Chondrocyte (in vitro differentiated cells): Measurements from ENCODE around the gene IL17RD. TPM values are rescaled to one million over a fixed set of nuclear protein-coding genes. Genes with fewer than 3 reads are reported as not detected.

Source experiments
- DNase-seq: peaks from one replicate; pipeline ENCODE4 v3.0.0; 2021; ENCODE audit warnings: mixed read lengths, low spot score
- H3K27ac Mint-ChIP-seq: one replicate; pipeline ENCODE4 v1.8.0; 2021; ENCODE audit warnings: mild to moderate bottlenecking, moderate library complexity, mixed read lengths; ENCODE audit not compliant: unreplicated experiment
- H3K27me3 Mint-ChIP-seq: 2 replicates; pipeline ENCODE4 v1.8.0; 2021; ENCODE audit warnings: low read depth, mixed read lengths
- H3K36me3 Mint-ChIP-seq: 2 replicates; pipeline ENCODE4 v1.8.0; 2021; ENCODE audit warnings: low read depth, mixed read lengths
- H3K4me1 Mint-ChIP-seq: 2 replicates; pipeline ENCODE4 v1.8.0; 2021; ENCODE audit warnings: low read depth, mild to moderate bottlenecking, mixed read lengths
- H3K4me3 Mint-ChIP-seq: one replicate; pipeline ENCODE4 v1.8.0; 2021; ENCODE audit warnings: mild to moderate bottlenecking, moderate library complexity, mixed read lengths; ENCODE audit not compliant: unreplicated experiment
- H3K9me3 Mint-ChIP-seq: 2 replicates; pipeline ENCODE4 v1.8.0; 2021; ENCODE audit warnings: low read depth, mixed read lengths
- CTCF ChIP-seq: fragments of 200-600 bp; sonication (generic); IDR thresholded peaks from 2 replicates; pipeline ENCODE4 v1.5.0; 2021; ENCODE audit warnings: antibody characterized with exemption, mild to moderate bottlenecking, moderate library complexity
- total RNA-seq: library from RNA; stranded (reverse); gene quantifications from 3 replicates; pipeline ENCODE4 v1.2.1, GENCODE V29; 2021

Gene IL17RD
- total RNA-seq, 1 donor from 2014 or later, result 6.3 TPM

GRCh38 chr3:57131210-57131588 lies 34.0 kb downstream of the IL17RD start:
- TF ChIP-seq CTCF, result no peak
- Mint-ChIP-seq H3K4me3 (no peak overlapping the region), H3K4me1 (peaks cover 17% of the 10 kb centered on the region), H3K9me3 (no peaks in the 10 kb centered on the region), H3K27ac (no peak overlapping the region), H3K36me3 (no peaks in the 10 kb centered on the region), H3K27me3 (peaks cover 4% of the 10 kb centered on the region)
- DNase-seq, result no peak

- no peaks in the 10 kb centered on the region for H3K36me3 Mint-ChIP-seq
- H3K27ac Mint-ChIP-seq, result no peak overlapping the region
- no peak overlapping the region for H3K4me3 Mint-ChIP-seq
- H3K4me1 Mint-ChIP-seq, result peaks cover 17% of the 10 kb centered on the region
- peaks cover 4% of the 10 kb centered on the region for H3K27me3 Mint-ChIP-seq
- no peak for TF ChIP-seq CTCF
- DNase-seq, result no peak
- no peaks in the 10 kb centered on the region for H3K9me3 Mint-ChIP-seq
These were observed 34.5 kb downstream of the IL17RD start for GRCh38 chr3:57130571-57131209.

GRCh38 chr3:57128826-57129667 lies 36.1 kb downstream of the IL17RD start:
- Mint-ChIP-seq H3K9me3 (no peaks in the 10 kb centered on the region), H3K36me3 (no peaks in the 10 kb centered on the region), H3K4me3 (no peak overlapping the region), H3K27me3 (peaks cover 4% of the 10 kb centered on the region), H3K27ac (no peak overlapping the region), H3K4me1 (peaks cover 17% of the 10 kb centered on the region)
- no peak for DNase-seq
- no peak for TF ChIP-seq CTCF

GRCh38 chr3:57127891-57128518 lies 37.1 kb downstream of the IL17RD start:
- H3K27me3 Mint-ChIP-seq, result peaks cover 4% of the 10 kb centered on the region
- no peak overlapping the region for H3K27ac Mint-ChIP-seq
- no peak for DNase-seq
- no peaks in the 10 kb centered on the region for H3K36me3 Mint-ChIP-seq
- no peak overlapping the region for H3K4me3 Mint-ChIP-seq
- no peaks in the 10 kb centered on the region for H3K9me3 Mint-ChIP-seq
- H3K4me1 Mint-ChIP-seq, result peaks cover 17% of the 10 kb centered on the region
- TF ChIP-seq CTCF, result no peak

- peaks cover 4% of the 10 kb centered on the region for H3K27me3 Mint-ChIP-seq
- no peak overlapping the region for H3K27ac Mint-ChIP-seq
- H3K9me3 Mint-ChIP-seq, result no peaks in the 10 kb centered on the region
- H3K4me3 Mint-ChIP-seq, result no peak overlapping the region
- no peaks in the 10 kb centered on the region for H3K36me3 Mint-ChIP-seq
- TF ChIP-seq CTCF, result no peak
- no peak for DNase-seq
- peaks cover 17% of the 10 kb centered on the region for H3K4me1 Mint-ChIP-seq
These were observed 38.9 kb downstream of the IL17RD start for GRCh38 chr3:57126244-57126643.
